Neural crest cell (in vitro differentiated cells): ENCODE results near the gene TNIK. TPM values are rescaled to one million over a fixed set of nuclear protein-coding genes. Genes with fewer than 3 reads are reported as not detected.
A peak's percentile ranks its signal among the peaks of the same experiment; 100 is the strongest.

ENCODE experiments used
- DNase-seq: peaks from one replicate; pipeline ENCODE4 v3.0.0; 2021; ENCODE audit warnings: low read depth, mixed read lengths, low spot score
- H3K27ac Mint-ChIP-seq: one replicate; pipeline ENCODE4 v1.8.0; 2021; ENCODE audit warnings: mild to moderate bottlenecking, mixed read lengths; ENCODE audit not compliant: unreplicated experiment
- H3K27me3 Mint-ChIP-seq: 2 replicates; pipeline ENCODE4 v1.8.0; 2021; ENCODE audit warnings: low read depth, mild to moderate bottlenecking, mixed read lengths
- H3K36me3 Mint-ChIP-seq: 2 replicates; pipeline ENCODE4 v1.8.0; 2021; ENCODE audit warnings: low read depth, mild to moderate bottlenecking, mixed read lengths
- H3K4me1 Mint-ChIP-seq: 2 replicates; pipeline ENCODE4 v1.8.0; 2021; ENCODE audit warnings: mixed read lengths
- H3K4me3 Mint-ChIP-seq: one replicate; pipeline ENCODE4 v1.8.0; 2021; ENCODE audit warnings: mild to moderate bottlenecking, mixed read lengths
- H3K9me3 Mint-ChIP-seq: 2 replicates; pipeline ENCODE4 v1.8.0; 2021; ENCODE audit warnings: mixed read lengths
- total RNA-seq: library from RNA; stranded (reverse); gene quantifications from 2 replicates; pipeline ENCODE4 v1.2.1, GENCODE V29; 2021
- TF ChIP-seq, protein P1 (sequence below): fragments of 200-600 bp; sonication (generic); conservative IDR thresholded peaks from 2 replicates; pipeline ENCODE4 v1.5.0; 2021; ENCODE audit warnings: antibody characterized with exemption, mild to moderate bottlenecking

TNIK gene
- total RNA-seq, 1 donor from 2014 or later = 32.3 TPM

DNA sequence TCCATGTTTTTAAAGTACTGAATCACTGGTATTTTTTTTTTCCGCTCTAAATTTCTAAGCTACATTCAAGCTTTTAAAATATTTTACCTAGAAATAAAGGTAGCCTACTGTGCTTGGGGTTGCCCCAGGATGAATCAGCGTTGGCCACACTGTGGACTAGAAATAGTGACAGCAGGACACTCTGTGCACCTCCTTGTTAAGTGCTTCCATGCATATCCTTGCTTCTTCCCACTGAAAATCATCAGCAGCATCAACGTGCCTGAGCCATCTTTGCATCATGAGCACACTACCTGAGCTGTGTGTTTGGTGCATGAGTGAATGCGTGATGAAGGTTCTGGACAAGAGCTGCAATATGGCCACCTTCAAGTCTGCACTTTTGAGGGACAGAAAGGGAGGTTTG, 291.7 kb downstream of the TNIK start:
- Mint-ChIP-seq H3K27me3 (no peaks in the 10 kb centered on the region), H3K4me1 (peaks cover 37% of the 10 kb centered on the region), H3K9me3 (no peaks in the 10 kb centered on the region), H3K27ac (no peak overlapping the region), H3K36me3 (peaks cover 20% of the 10 kb centered on the region), H3K4me3 (no peak overlapping the region)
- TF ChIP-seq, protein P1, sequence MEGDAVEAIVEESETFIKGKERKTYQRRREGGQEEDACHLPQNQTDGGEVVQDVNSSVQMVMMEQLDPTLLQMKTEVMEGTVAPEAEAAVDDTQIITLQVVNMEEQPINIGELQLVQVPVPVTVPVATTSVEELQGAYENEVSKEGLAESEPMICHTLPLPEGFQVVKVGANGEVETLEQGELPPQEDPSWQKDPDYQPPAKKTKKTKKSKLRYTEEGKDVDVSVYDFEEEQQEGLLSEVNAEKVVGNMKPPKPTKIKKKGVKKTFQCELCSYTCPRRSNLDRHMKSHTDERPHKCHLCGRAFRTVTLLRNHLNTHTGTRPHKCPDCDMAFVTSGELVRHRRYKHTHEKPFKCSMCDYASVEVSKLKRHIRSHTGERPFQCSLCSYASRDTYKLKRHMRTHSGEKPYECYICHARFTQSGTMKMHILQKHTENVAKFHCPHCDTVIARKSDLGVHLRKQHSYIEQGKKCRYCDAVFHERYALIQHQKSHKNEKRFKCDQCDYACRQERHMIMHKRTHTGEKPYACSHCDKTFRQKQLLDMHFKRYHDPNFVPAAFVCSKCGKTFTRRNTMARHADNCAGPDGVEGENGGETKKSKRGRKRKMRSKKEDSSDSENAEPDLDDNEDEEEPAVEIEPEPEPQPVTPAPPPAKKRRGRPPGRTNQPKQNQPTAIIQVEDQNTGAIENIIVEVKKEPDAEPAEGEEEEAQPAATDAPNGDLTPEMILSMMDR = no peak
- no peak for DNase-seq

DNA sequence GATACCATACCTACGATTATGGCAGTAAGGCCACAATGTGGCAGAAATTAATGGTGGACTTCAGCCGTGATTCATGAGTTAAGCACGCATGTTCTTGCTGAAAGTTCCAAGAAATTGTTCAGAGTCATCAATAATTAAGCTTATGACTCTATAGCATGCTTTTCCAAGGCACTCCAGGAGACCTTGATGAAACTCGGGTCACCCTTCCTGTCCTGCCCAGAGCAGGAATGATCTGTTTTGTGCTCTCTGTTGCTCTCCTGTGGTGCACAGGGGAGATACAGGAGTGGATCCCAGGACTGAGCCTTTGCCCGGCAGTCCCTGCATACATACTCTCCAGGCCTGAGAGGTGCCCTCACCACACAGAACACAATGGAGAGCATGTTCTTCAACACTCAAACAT, 292.1 kb downstream of the TNIK start:
- Mint-ChIP-seq H3K4me1 (peaks cover 34% of the 10 kb centered on the region), H3K9me3 (peaks cover 2% of the 10 kb centered on the region), H3K4me3 (no peak overlapping the region), H3K36me3 (peaks cover 22% of the 10 kb centered on the region), H3K27me3 (no peaks in the 10 kb centered on the region), H3K27ac (no peak overlapping the region)
- DNase-seq = no peak
- TF ChIP-seq, protein P1 = peak; percentile 52

DNA sequence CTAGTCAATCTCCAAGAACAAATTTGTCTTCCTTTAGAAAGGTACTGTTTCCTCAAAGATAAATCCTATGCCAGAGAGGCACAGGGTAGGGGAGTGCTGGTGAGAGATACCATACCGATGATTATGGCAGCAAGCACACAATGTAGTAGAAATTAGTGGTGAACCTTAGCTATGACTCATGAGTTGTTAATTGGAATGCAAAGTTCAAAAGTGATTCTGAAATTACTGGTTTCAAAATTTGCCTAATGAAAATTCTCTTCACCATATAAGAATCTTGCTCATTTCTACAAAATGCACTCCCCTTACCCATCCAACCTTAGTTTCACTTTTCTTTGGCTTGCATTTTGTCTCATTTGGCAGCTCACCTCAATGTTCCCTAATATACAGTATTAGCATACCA, 294.2 kb downstream of the TNIK start:
- peaks cover 28% of the 10 kb centered on the region for H3K36me3 Mint-ChIP-seq
- peak overlapping the region; percentile 0 for H3K4me3 Mint-ChIP-seq
- H3K9me3 Mint-ChIP-seq = peaks cover 7% of the 10 kb centered on the region
- H3K27ac Mint-ChIP-seq = no peak overlapping the region
- TF ChIP-seq, protein P1 = no peak
- H3K4me1 Mint-ChIP-seq = peaks cover 28% of the 10 kb centered on the region
- H3K27me3 Mint-ChIP-seq = no peaks in the 10 kb centered on the region
- no peak for DNase-seq

DNA sequence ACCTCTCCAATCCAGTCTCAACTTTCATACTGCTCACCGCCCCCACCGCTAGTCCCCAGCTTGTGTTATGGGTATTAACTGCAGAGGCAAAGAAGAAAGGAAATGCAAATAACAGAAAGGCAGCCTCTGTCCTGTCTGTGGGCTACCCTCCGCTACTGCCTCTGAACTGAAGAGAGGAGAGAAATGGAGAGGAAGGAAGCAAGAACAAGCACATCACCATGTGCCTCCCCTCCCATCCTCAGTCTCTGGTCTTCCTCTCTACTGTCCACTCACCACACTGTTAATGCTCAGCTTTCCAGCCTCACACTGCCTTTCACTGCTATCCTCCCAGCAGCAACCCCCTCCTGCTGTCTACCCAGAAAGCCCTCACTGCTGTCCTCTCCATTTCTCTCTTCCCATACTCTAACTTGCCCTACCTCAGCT, 294.7 kb downstream of the TNIK start:
- H3K36me3 Mint-ChIP-seq = peaks cover 31% of the 10 kb centered on the region
- H3K27ac Mint-ChIP-seq = peak overlapping the region; percentile 40
- H3K4me3 Mint-ChIP-seq = peak overlapping the region; percentile 0
- H3K4me1 Mint-ChIP-seq = peaks cover 29% of the 10 kb centered on the region
- no peaks in the 10 kb centered on the region for H3K27me3 Mint-ChIP-seq
- TF ChIP-seq, protein P1 = no peak
- DNase-seq = no peak
- peaks cover 7% of the 10 kb centered on the region for H3K9me3 Mint-ChIP-seq

DNA sequence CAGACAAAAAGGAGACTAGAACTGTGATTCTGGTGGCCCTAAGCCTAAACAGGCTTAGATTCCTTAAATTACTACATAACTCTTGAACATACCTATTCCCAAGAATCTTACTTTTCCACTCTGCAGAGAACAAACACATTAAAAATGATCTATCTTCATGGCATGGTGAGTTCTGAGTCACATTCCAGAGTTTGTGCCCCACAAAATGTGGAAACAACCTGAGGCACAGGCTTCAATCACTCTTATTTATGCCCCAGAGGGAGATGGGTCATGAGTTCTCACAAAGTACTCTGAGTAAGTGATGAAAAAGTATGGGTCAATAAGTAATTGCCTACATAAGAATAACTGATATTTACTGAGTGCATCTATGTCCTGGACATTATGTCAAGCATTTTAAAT, 296.1 kb downstream of the TNIK start:
- TF ChIP-seq, protein P1 = no peak
- Mint-ChIP-seq H3K4me3 (no peak overlapping the region), H3K9me3 (peaks cover 10% of the 10 kb centered on the region), H3K27me3 (no peaks in the 10 kb centered on the region), H3K4me1 (peaks cover 42% of the 10 kb centered on the region), H3K36me3 (peaks cover 45% of the 10 kb centered on the region), H3K27ac (no peak overlapping the region)
- DNase-seq = no peak
